Measurements from ENCODE around the gene USP12. TPM values are rescaled to one million over a fixed set of nuclear protein-coding genes. Genes with fewer than 3 reads are reported as not detected.

The USP12 gene
- total RNA-seq, 1 experiment from 2014 or later: 26.1 TPM

DNA sequence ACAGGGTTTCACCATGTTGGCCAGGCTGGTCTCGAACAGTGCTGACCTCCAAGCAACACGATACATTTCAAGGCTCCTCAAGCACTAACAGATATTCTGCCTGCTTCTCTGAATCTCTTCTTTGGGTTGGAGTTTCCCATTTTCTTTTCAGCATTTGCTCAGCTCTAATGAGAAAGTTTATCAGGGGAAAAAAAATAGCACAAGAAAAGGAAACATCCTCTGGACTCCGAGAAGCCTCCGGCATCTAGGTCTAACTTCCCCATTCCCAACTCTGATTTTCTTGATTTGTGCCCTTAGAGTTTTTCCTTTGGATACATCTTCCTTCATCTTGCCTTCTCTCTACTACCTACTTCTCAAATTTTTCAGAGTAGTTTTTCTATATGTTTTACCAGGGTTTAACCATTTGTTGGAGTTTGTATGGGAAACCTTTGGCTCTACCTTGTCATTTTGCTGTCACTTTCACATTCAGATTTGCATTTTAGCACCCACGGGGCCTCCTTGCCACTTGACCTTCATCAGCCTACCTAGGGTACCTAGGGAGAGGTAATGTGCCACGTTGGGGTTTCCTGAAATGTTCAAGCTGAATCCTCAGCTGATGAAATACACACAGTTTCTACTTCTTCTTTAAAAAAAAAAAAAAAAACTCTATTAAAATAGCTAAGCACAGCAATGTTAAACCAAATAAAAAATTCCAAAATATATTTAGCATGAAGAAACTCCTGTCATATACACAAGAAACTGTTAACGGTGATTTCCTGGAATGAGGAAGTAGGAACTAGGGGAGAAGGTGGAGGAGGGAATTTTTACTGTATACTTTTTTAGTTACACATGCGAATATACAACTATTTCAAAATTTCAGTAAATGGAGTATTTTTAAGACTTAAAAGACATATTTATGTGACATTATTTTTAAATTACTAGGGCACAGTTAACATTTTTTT is 5.1 kb upstream of the USP12 start:
- Mint-ChIP-seq H3K27me3 (ENCODE audit: low read depth) (no peaks in the 10 kb centered on the region), H3K4me1 (peaks cover 28% of the 10 kb centered on the region), H3K4me3 (no peak overlapping the region), H3K27ac (no peak overlapping the region), H3K9me3 (no peaks in the 10 kb centered on the region), H3K36me3 (no peaks in the 10 kb centered on the region)
- ChIA-PET CTCF (interaction anchor here (0.7 kb wide), 1 partner anchor 1409 kb away, joined by 3 read pairs; no protein-coding TSS in a partner anchor), POLR2A (no interaction called here)
- no peak for TF ChIP-seq PRRX2 (CRISPR knock-in tag; IDR thresholded peaks at IDR 0.05)
- TF ChIP-seq, protein P1, sequence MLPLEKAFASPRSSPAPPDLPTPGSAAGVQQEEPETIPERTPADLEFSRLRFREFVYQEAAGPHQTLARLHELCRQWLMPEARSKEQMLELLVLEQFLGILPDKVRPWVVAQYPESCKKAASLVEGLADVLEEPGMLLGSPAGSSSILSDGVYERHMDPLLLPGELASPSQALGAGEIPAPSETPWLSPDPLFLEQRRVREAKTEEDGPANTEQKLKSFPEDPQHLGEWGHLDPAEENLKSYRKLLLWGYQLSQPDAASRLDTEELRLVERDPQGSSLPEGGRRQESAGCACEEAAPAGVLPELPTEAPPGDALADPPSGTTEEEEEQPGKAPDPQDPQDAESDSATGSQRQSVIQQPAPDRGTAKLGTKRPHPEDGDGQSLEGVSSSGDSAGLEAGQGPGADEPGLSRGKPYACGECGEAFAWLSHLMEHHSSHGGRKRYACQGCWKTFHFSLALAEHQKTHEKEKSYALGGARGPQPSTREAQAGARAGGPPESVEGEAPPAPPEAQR (CRISPR knock-in tag; IDR thresholded peaks at IDR 0.05): no peak
- TF ChIP-seq GRHL2 (CRISPR knock-in tag; IDR thresholded peaks at IDR 0.05; ENCODE audit: insufficient replicate concordance, severe bottlenecking): no peak
- TF ChIP-seq ZNF671 (CRISPR knock-in tag; IDR thresholded peaks at IDR 0.05): no peak
- TF ChIP-seq TCF7 (CRISPR knock-in tag; IDR thresholded peaks at IDR 0.05; ENCODE audit: low read depth): no peak
- TF ChIP-seq NR1H2 (CRISPR knock-in tag; IDR thresholded peaks at IDR 0.05): no peak
- TF ChIP-seq ESRRA (CRISPR knock-in tag; IDR thresholded peaks at IDR 0.05; ENCODE audit: borderline replicate concordance): no peak
- no peak for TF ChIP-seq ATF6 (CRISPR knock-in tag; IDR thresholded peaks at IDR 0.05)
- TF ChIP-seq ATF2 (CRISPR knock-in tag; IDR thresholded peaks at IDR 0.05; ENCODE audit: borderline replicate concordance, low read depth): no peak
- no peak for TF ChIP-seq SMAD3 (CRISPR knock-in tag; IDR thresholded peaks at IDR 0.05; ENCODE audit: borderline replicate concordance)
- no peak for TF ChIP-seq FOXP1 (CRISPR knock-in tag; IDR thresholded peaks at IDR 0.05; ENCODE audit: borderline replicate concordance)
- TF ChIP-seq, protein P2, sequence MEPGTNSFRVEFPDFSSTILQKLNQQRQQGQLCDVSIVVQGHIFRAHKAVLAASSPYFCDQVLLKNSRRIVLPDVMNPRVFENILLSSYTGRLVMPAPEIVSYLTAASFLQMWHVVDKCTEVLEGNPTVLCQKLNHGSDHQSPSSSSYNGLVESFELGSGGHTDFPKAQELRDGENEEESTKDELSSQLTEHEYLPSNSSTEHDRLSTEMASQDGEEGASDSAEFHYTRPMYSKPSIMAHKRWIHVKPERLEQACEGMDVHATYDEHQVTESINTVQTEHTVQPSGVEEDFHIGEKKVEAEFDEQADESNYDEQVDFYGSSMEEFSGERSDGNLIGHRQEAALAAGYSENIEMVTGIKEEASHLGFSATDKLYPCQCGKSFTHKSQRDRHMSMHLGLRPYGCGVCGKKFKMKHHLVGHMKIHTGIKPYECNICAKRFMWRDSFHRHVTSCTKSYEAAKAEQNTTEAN (CRISPR knock-in tag; IDR thresholded peaks at IDR 0.05): no peak
- TF ChIP-seq ZNF396 (CRISPR knock-in tag; IDR thresholded peaks at IDR 0.05; ENCODE audit: borderline replicate concordance): no peak
- TF ChIP-seq, protein P3, sequence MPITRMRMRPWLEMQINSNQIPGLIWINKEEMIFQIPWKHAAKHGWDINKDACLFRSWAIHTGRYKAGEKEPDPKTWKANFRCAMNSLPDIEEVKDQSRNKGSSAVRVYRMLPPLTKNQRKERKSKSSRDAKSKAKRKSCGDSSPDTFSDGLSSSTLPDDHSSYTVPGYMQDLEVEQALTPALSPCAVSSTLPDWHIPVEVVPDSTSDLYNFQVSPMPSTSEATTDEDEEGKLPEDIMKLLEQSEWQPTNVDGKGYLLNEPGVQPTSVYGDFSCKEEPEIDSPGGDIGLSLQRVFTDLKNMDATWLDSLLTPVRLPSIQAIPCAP (CRISPR knock-in tag; IDR thresholded peaks at IDR 0.05): no peak
- no peak for TF ChIP-seq ZNF121 (CRISPR knock-in tag; IDR thresholded peaks at IDR 0.05)
- TF ChIP-seq, protein P4, sequence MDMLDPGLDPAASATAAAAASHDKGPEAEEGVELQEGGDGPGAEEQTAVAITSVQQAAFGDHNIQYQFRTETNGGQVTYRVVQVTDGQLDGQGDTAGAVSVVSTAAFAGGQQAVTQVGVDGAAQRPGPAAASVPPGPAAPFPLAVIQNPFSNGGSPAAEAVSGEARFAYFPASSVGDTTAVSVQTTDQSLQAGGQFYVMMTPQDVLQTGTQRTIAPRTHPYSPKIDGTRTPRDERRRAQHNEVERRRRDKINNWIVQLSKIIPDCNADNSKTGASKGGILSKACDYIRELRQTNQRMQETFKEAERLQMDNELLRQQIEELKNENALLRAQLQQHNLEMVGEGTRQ (CRISPR knock-in tag; IDR thresholded peaks at IDR 0.05): no peak
- TF ChIP-seq FOXK1 (CRISPR knock-in tag; IDR thresholded peaks at IDR 0.05): no peak
- ATAC-seq (no peak), DNase-seq (ENCODE audit: low spot score) (no peak)
